Fibroblast of lung (primary cell): ENCODE results near the gene LRP1. TPM values are rescaled to one million over a fixed set of nuclear protein-coding genes. Genes with fewer than 3 reads are reported as not detected.

Experiments
- DNase-seq, 2 donors: peaks; one replicate each; pipeline versions ENCODE4 v3.0.0 to v3.0.0-alpha.2; 2010; ENCODE audit warnings: low read depth in 2 of 2
- H2AFZ ChIP-seq: 2 replicates; pipeline ENCODE4 v1.5.1; 2012; ENCODE audit warnings: low read length, control low read depth, inconsistent platforms
- H3K27ac ChIP-seq: 2 replicates; pipeline ENCODE4 v1.5.1; 2011; ENCODE audit warnings: low read length, control low read depth; ENCODE audit not compliant: insufficient read depth
- H3K27me3 ChIP-seq: 2 replicates; pipeline ENCODE4 v1.5.1; 2011; ENCODE audit warnings: mild to moderate bottlenecking, low read length; ENCODE audit not compliant: control insufficient read depth, insufficient read depth
- H3K36me3 ChIP-seq: 2 replicates; pipeline ENCODE4 v1.5.1; 2011; ENCODE audit warnings: low read length; ENCODE audit not compliant: control insufficient read depth, insufficient read depth
- H3K4me1 ChIP-seq: 2 replicates; pipeline ENCODE4 v1.5.1; 2011; ENCODE audit warnings: low read length; ENCODE audit not compliant: control insufficient read depth, insufficient read depth; ENCODE audit errors: extremely low read depth
- H3K4me2 ChIP-seq: 2 replicates; pipeline ENCODE4 v1.5.1; 2011; ENCODE audit warnings: low read length, control low read depth; ENCODE audit not compliant: insufficient read depth; ENCODE audit errors: extremely low read depth
- H3K4me3 ChIP-seq, 4 experiments: fragments of 200-600 bp in 1 of 4; sonication (generic) in 1 of 4; replicated peaks in 1 of 4; 2 replicates each; pipeline ENCODE4 v1.5.1; 2011 to 2016; ENCODE audit warnings: low read length in 4 of 4, low read depth in 3 of 4, mild to moderate bottlenecking in 3 of 4, control low read depth in 2 of 4, inconsistent platforms in 1 of 4, mixed read lengths in 1 of 4; ENCODE audit not compliant: insufficient read depth in 1 of 4; ENCODE audit errors: control extremely low read depth in 1 of 4
- H3K79me2 ChIP-seq: 2 replicates; pipeline ENCODE4 v1.5.1; 2012; ENCODE audit warnings: mild to moderate bottlenecking, low read length, inconsistent platforms; ENCODE audit not compliant: control insufficient read depth, insufficient read depth
- H3K9ac ChIP-seq: 2 replicates; pipeline ENCODE4 v1.5.1; 2011; ENCODE audit warnings: mild to moderate bottlenecking, low read length, control low read depth; ENCODE audit not compliant: insufficient read depth
- H3K9me3 ChIP-seq: 2 replicates; pipeline ENCODE4 v1.5.1; 2012; ENCODE audit warnings: low read depth, low read length; ENCODE audit not compliant: control insufficient read depth, insufficient read depth
- H4K20me1 ChIP-seq: 2 replicates; pipeline ENCODE4 v1.5.1; 2011; ENCODE audit warnings: low read length; ENCODE audit not compliant: control insufficient read depth, insufficient read depth; ENCODE audit errors: extremely low read depth
- CTCF ChIP-seq, 2 donors: IDR thresholded peaks in 1 of 2; conservative IDR thresholded peaks in 1 of 2; 1 replicate in 1 of 2; 2 replicates in 1 of 2; pipeline ENCODE4 v1.5.1; 2011 to 2012; ENCODE audit warnings: low read length in 2 of 2, control low read depth in 1 of 2, inconsistent platforms in 1 of 2, low read depth in 1 of 2, mild to moderate bottlenecking in 1 of 2
- EZH2 ChIP-seq: IDR thresholded peaks from 2 replicates; pipeline ENCODE4 v1.5.1; 2012; ENCODE audit warnings: low read length, control low read depth, mild to moderate bottlenecking; ENCODE audit errors: missing control alignments
- polyA plus RNA-seq, 2 donors: library from polyadenylated mRNA; depleted of rRNA in 1 of 2; stranded (reverse) in 1 of 2; unstranded in 1 of 2; fragments of >200 nt; gene quantifications; 2 replicates each; pipeline ENCODE4 v1.2.1, GENCODE V29; 2011 to 2012; ENCODE audit warnings: missing spikeins in 1 of 2
- total RNA-seq: library from RNA; depleted of rRNA; stranded (reverse); fragments of >200 nt; gene quantifications from 2 replicates; pipeline ENCODE4 v1.2.1, GENCODE V29; 2014

LRP1 gene
- total and polyA plus RNA-seq, 2 donors (not counting 1 experiment from before 2014, with no cell fraction given): 92.2 to 464 TPM

DNA sequence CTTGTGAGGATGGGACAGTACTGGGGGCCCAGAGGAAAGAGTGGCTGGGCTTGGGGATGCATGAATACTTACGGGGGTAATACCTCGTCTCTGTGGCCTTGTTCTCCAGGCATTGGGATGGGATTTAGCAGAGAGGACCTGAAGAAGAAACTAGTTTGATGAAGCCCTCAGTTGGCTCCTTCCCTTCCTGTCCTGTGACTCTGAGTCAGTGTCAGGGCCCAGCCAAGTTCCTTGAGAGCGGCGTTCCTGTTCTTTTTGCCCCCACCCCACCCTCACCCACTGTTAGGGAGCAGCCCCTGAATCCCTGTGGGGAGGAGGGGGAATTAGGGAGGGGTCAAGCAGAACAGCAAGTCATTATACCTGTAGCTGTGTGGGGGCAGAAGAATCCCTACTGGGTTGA lies 24.4 kb downstream of the LRP1 start:
- Histone ChIP-seq H3K9me3 (no peaks in the 10 kb centered on the region), H3K9ac (peak overlapping the region; percentile 11), H3K4me1 (peaks cover 52% of the 10 kb centered on the region), H4K20me1 (no peaks in the 10 kb centered on the region), H2AFZ (no peak overlapping the region), H3K27ac (peak overlapping the region; percentile 94), H3K4me3 (no peak overlapping the region), H3K36me3 (peaks cover 47% of the 10 kb centered on the region), H3K4me2 (peak overlapping the region; percentile 76), H3K27me3 (no peaks in the 10 kb centered on the region), H3K79me2 (peaks cover 28% of the 10 kb centered on the region)
- TF ChIP-seq EZH2 (no peak), CTCF (conservative IDR thresholded peaks at IDR 0.05 in 1 of 2, IDR thresholded peaks at IDR 0.05 in 1 of 2; ENCODE audit: low read depth in 1 of 2, low read length in 2 of 2) (no peak)
- DNase-seq: peak; percentile 65 to 74

DNA sequence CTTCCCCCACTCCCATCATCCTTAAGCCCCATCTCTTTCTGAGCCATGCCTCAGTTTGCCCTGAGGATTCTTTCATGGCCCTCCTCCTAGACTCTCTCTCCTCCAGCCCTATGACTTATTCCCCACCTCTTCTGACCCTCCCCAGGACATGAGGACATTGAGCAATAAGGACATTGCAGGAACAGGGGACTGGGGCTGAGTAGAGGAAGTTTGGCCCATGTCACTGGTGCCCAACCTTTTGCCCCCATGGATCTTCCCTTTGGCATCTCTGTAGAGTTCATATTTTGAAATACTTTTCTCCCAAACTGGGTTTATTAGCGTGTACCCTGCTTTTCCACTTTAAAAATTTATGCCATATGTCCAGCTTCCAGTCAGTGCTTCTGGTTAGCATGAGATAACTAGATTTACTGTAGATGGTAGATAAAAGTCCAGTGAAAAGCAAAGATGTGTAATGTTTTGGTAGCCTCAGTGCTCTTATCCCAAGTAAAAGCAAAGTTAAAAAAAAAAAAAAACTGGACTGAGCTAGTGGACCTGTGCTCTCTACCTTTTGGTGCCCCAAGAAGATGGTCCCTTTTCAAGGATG lies 25.2 kb downstream of the LRP1 start:
- H2AFZ ChIP-seq: no peak overlapping the region
- no peaks in the 10 kb centered on the region for H3K9me3 ChIP-seq
- H3K27ac ChIP-seq: peak overlapping the region; percentile 94
- H3K36me3 ChIP-seq: peaks cover 48% of the 10 kb centered on the region
- no peak overlapping the region for H3K9ac ChIP-seq
- TF ChIP-seq EZH2 (no peak), CTCF (conservative IDR thresholded peaks at IDR 0.05 in 1 of 2, IDR thresholded peaks at IDR 0.05 in 1 of 2; ENCODE audit: low read depth in 1 of 2, low read length in 2 of 2) (no peak)
- H3K79me2 ChIP-seq: peaks cover 29% of the 10 kb centered on the region
- no peak overlapping the region for H3K4me3 ChIP-seq
- peaks cover 43% of the 10 kb centered on the region for H3K4me1 ChIP-seq
- no peak for DNase-seq
- H3K4me2 ChIP-seq: no peak overlapping the region
- H3K27me3 ChIP-seq: no peaks in the 10 kb centered on the region
- H4K20me1 ChIP-seq: no peaks in the 10 kb centered on the region

DNA sequence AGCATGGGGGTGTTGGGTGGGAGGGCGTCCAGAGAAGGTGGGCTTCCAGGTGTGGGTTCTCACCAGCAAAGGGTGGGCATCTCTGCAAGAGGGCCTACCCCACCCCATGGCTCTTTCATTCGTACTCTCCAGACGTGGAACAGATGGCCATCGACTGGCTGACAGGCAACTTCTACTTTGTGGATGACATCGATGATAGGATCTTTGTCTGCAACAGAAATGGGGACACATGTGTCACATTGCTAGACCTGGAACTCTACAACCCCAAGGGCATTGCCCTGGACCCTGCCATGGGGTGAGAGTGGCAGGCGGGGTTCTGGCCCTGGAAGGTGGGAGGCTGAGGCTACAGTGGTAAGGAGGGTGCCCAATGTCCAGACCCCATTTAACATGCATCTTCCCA lies 25.8 kb downstream of the LRP1 start:
- Histone ChIP-seq H3K4me1 (peaks cover 37% of the 10 kb centered on the region), H3K27ac (no peak overlapping the region)
- no peak for TF ChIP-seq EZH2
- TF ChIP-seq CTCF (conservative IDR thresholded peaks at IDR 0.05 in 1 of 2, IDR thresholded peaks at IDR 0.05 in 1 of 2; ENCODE audit: low read depth in 1 of 2, low read length in 2 of 2): no peak

More for the DNA sequence above, 25.8 kb downstream of the LRP1 start:
- H3K9ac ChIP-seq: no peak overlapping the region
- no peaks in the 10 kb centered on the region for H3K27me3 ChIP-seq
- no peak for DNase-seq
- no peaks in the 10 kb centered on the region for H4K20me1 ChIP-seq
- no peak overlapping the region for H3K4me3 ChIP-seq
- H3K36me3 ChIP-seq: peaks cover 51% of the 10 kb centered on the region
- no peak overlapping the region for H3K4me2 ChIP-seq
- H2AFZ ChIP-seq: no peak overlapping the region
- H3K79me2 ChIP-seq: peaks cover 31% of the 10 kb centered on the region
- H3K9me3 ChIP-seq: no peaks in the 10 kb centered on the region
